Measurements from ENCODE around the gene CFI. TPM values are rescaled to one million over a fixed set of nuclear protein-coding genes. Genes with fewer than 3 reads are reported as not detected.

Gene CFI
- total RNA-seq, 2 donors from 2014 or later = not detected

DNA sequence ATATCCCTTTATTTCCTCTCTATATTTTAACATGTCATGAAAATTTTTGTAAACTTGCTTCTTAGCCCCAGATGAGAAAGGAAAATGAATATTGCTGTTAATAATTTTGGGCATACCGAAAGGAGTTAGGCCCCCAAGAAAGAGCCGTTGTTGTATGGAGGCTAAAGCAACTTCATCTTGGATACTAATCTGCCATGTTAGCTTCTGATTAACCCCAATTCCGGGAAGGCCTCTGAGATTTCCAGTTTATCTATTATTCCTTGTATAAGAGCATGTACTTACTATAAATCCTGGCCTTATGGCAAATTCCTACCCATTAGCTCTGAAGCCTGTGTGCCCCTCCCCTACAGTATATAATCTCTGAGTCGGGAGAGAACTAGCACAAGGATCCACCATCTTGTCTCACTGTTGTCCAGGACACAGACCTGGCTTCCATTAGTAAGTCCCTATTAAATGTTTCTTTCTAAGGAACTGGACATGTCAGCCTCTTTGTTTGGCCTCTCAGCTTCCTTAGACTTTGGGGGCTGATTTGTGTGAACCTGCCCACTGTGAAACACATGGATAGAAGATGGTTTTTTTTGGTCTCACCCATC lies 51.1 kb downstream of the CFI start:
- DNase-seq (ENCODE audit: low spot score in 2 of 2) (no peak), ATAC-seq (no peak)
- H3K36me3 Mint-ChIP-seq = no peaks in the 10 kb centered on the region
- no peak overlapping the region for H3K27ac Mint-ChIP-seq
- no peaks in the 10 kb centered on the region for H3K9me3 Mint-ChIP-seq

DNA sequence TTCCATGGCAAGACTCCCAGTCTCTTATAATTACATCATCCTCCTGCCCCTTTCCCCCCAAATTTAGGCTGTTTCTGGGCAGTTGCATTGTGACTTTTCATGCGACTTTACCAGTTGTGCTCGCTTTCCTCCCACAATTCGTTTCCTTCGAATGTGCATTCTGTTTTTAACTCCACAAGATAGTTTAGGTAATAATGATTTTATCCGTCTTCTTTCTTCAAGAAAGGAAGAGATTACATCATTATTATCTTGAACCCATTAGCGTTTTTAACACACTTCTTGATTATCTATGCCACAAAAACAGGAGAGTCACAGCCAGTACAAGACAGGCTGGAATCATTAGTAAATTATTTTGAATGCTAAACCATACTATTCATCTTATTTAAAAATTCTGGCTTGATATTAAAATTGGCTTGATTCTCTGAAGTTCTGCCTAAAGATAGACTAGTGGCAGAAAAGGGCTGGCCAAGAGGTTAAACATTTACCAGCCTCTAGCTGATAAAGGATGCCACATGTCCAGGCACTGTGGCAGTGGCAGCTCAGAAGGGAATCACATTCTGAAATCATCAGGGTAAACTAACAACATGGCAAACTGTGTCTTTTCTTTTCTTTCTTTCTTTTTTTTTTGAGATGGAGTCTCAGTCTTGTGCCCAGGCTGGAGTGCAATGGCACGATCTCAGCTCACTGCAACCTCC lies 52.3 kb downstream of the CFI start:
- Mint-ChIP-seq H3K27ac (no peak overlapping the region), H3K9me3 (no peaks in the 10 kb centered on the region), H3K36me3 (no peaks in the 10 kb centered on the region)
- ATAC-seq = no peak
- DNase-seq (ENCODE audit: low spot score in 2 of 2) = no peak

DNA sequence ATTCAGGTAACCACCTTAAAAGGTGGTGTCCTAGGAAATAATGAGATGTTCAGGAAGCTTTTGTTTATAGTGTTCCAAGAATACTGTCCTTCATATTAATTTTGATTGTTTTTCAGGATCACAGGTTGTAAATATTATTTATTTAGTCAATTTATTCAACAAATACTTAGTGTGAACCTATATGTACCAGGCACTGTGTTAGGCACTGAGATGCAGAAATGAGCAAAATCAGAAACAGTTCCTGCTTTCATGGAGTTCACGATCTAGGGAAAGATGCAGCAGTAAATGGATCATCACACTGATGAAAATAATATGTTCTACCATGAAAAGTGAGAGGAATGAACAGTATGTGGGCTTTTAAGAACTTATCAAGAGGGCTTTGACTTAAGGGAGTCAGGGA lies 53.7 kb downstream of the CFI start:
- ATAC-seq (no peak), DNase-seq (ENCODE audit: low spot score in 2 of 2) (no peak)
- Mint-ChIP-seq H3K27ac (no peak overlapping the region), H3K9me3 (no peaks in the 10 kb centered on the region), H3K36me3 (no peaks in the 10 kb centered on the region)

DNA sequence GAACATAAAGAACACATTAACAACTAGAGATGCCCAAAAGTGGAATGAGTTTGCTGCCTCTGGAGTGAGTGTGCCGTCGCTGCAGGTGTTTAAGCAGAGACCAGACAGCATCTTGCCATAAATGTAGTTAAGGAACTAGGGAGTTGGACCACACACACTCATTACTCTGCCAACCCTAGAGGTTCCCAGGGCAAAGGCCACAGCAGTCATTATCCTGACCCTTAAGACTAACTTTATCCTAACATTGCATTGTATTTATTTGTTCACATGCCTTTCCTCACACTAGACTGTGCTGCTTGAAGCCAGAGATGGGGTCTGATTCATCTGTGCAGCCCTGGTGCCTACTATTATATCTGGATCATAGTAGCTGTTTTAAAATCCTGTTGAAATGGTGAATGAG lies 55.1 kb downstream of the CFI start:
- H3K9me3 Mint-ChIP-seq = no peaks in the 10 kb centered on the region
- no peak for ATAC-seq
- H3K36me3 Mint-ChIP-seq = no peaks in the 10 kb centered on the region
- no peak for DNase-seq (ENCODE audit: low spot score in 2 of 2)
- no peak overlapping the region for H3K27ac Mint-ChIP-seq

DNA sequence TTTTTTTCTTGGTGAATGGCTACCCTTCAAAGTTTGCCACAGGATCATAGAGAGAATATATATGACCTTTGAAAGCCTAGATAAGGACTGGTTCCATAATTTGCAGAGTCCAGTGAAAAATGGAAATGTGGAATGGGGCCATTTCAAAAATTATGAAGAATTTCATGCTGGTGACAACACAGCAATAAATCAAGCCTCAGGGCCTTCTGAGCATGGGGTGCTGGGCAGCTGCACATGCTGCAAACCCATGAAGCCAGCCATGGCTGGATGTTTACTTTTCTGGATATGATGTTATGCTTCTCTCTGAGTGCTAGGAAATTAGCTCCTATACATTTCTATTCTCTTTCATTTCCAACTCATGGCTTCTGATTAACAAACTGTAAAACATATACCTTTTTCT lies 56.0 kb downstream of the CFI start:
- Mint-ChIP-seq H3K9me3 (no peaks in the 10 kb centered on the region), H3K36me3 (no peaks in the 10 kb centered on the region), H3K27ac (no peak overlapping the region)
- ATAC-seq = no peak
- no peak for DNase-seq (ENCODE audit: low spot score in 2 of 2)

DNA sequence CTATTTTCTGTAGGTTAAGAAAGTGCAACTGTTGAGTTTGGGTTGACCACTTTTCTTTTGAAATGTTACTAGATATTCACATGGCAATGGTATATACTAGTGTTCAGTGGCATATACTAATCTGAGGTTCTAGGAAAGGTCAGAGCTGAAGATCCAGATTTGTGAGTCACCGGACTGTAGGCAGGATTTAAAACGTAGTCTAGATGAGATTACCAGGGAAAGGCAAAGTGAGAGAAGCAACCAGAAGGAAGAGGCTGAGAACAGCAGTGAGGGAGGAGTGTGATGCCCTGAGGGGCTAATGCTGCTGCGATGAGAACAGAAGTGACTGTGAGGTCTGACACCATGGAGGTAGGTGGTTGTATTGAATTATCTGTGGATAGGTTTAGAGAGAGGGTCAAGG lies 62.3 kb downstream of the CFI start:
- peaks cover 0 to 4% of the 10 kb centered on the region in 2 donors for H3K9me3 Mint-ChIP-seq
- H3K27ac Mint-ChIP-seq = no peak overlapping the region
- DNase-seq (ENCODE audit: low spot score in 2 of 2) (no peak), ATAC-seq (no peak)
- no peaks in the 10 kb centered on the region for H3K36me3 Mint-ChIP-seq

DNA sequence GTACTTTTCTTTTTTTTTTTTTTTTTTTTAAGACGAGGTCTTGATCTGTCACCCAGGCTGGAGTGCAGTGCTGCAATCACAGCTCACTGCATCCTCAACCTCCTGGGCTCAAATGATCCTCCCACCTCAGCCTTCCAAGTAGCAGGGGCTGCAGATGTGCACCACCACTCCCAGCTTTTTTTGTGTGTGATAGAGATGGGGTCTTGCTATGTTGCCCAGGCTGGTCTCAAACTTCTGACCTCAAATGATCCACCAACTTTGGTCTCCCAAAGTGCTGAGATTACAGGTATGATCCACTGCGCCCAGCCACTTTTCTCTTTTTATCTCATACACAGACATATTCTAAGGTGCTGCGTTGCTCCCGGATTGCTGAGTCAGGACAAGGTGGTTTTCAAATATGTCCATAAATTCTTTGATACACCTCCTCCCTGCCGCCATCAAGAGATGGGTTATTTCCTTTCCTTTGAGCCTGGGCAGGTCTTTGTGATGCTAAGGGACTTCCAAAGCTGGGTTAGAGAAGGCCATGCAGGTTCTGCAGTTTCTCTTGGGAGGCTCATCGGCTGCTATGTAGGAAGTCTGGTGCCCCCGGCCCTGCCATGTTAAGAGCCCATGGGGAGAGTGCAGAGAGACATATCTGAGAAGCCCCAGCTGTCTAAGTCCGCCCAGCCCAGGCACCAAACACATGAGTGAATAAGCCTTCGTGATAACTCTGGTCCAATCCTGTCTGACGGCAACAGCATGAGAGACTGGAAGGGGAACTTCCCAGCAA lies 63.5 kb downstream of the CFI start:
- H3K9me3 Mint-ChIP-seq = peaks cover 0 to 4% of the 10 kb centered on the region in 2 donors
- no peak overlapping the region for H3K27ac Mint-ChIP-seq
- ATAC-seq (no peak), DNase-seq (ENCODE audit: low spot score in 2 of 2) (no peak)
- H3K36me3 Mint-ChIP-seq = no peaks in the 10 kb centered on the region

DNA sequence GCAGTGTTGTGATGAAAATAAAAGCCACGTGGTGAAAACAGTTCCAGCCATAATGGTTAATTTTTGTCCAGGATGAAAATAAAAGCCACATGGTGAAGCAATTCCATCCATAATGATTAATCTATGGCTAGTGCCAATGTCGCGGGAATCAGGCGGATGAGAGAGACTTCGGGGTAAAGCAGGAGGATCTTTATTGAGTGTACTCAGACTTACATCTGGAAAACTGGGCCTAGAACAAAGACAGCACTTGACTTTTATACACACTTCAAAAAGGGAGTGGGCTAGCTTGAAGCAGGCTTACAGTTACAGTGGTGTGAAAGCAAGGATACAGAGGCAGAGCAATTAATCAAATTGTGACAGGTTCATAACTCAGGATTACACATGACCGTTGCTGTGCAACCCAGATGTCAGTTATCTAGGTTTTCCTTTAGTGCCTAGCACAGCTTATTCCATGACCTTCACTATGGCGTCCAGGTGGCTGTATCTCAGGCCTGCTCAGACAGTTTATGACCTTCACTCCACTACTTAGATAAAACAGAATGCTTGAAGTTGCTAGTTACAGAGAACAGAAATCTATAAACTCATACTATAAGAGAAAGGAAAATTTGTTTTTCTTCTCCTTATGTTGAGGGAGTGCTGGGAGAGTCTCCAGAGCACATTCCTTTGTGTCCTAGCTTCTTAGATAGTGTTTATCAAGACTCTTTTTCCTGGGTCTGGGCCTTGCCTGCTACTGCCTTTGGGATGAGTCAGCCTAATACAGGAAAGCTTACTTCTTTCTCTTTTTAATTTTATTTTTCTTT lies 66.0 kb downstream of the CFI start:
- no peak for ATAC-seq
- Mint-ChIP-seq H3K9me3 (peaks cover 0 to 4% of the 10 kb centered on the region in 2 donors), H3K27ac (no peak overlapping the region), H3K36me3 (no peaks in the 10 kb centered on the region)
- no peak for DNase-seq (ENCODE audit: low spot score in 2 of 2)

DNA sequence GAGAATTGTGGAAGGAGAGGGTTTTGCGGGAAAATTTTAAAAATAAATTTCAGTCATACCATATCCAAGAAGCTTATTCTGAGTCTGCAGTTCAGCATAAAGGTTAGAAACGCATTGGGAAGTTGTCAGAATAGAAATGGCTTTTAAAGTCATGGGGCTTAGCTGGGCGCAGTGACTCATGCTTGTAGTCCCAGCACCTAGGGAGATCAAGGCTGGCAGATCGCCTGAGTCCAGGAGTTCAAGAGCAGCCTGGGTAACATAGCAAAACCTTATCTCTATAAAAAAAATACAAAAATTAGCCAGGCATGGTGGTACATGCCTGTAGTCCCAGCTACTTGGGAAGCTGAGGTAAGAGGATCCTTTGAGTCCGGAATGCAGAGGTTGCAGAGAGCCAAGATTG lies 68.1 kb downstream of the CFI start:
- Mint-ChIP-seq H3K36me3 (no peaks in the 10 kb centered on the region), H3K27ac (no peak overlapping the region)
- ATAC-seq = no peak

DNA sequence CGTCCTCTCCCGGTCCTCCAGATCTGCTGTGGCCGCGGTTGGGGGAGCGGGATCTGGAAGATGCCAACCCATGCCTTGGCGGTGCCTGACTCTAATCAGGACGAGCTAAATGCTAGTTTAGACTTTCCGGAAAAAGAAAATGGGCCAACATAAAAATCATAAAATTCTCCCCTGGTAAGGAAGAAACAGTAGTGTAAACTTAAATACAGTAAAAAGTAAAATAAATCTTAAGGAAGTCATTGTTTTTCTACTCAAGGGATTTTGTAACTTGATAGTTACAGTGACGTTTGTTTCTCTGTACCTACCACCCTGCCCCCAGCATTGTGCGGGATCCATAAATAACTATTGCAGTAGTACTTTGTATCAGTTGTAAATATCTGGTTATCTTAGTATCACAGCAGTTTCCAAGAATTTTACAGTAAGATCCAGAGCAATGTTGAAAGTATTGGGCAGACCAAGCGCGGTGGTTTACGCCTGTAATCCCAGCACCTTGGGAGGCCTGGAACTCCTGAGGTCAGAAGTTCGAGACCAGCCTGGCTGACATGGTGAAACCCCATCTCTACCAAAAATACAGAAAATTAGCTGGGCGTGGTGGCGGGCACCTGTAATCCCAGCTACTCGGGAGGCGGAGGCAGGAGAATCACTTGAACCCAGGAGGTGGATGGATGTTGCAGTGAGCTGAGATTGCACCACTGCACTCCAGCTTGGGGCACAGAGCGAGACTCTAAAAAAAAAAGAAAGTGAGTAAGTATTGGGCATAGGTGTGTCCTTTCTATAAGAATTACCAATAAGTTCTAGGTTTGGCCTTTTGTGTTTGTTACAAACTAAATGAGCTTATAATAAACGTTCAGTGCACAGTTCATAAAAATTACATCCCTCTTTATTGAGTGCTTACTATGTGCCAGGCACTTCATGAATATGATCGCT lies 70.9 kb downstream of the CFI start:
- Mint-ChIP-seq H3K27ac (peak overlapping the region in 1 of 2 donors; percentile 66), H3K9me3 (no peaks in the 10 kb centered on the region), H3K36me3 (peaks cover 8 to 16% of the 10 kb centered on the region in 2 donors)
- ATAC-seq (no peak), DNase-seq (ENCODE audit: low spot score in 2 of 2) (no peak)

More for the DNA sequence above, 68.1 kb downstream of the CFI start:
- no peak for DNase-seq (ENCODE audit: low spot score in 2 of 2)
- no peaks in the 10 kb centered on the region for H3K9me3 Mint-ChIP-seq

DNA sequence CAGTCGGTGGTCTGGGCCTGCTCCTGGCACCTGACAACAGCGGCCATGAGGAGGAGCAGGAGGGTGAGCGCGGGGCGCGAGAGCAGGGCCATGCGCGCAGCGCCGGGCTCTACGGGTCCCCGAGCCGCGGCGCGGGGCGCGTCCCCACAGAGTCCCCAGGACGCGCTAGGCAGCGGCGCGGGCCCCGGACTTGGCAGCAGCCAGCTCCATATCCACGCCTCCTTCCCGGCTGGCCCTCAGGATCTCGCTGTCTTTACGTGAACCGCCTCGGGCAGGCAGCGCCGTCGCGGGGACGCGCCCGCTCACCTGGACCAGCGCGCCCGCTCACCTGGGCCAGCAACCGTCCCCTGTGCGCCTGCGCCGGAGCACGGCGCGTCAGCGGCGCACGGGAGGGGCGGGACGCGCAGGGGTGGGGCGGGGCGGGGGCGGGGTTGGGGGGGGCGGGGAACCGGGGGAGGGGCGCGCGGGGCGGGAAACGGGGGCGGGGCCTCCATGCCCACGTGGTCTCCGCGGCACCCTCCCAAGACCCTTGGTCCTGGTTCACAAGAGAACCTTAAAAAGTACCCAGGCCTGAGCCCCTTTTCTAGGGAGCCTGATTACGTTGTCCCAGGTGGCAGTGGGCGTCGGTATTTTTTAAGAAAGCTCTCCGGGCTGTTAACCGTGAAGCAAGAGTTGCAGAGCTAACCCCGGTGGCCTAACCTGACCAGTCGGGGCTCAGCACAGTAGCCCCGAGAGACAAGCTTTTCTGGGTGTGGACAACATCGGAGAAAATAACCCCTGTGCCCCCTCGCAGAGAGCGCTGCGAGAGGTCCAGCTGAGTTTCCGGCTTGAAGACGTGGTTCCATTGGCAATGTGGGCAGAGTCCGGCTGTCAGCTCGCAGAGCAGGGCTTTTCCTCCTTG lies 71.8 kb downstream of the CFI start, which contains the start of gene PLA2G12A:
Gene PLA2G12A, minus strand, starts transcription at position 353 of the 901 bp plus-strand sequence. Its CDS starts 261 bp downstream, at position 92.
- Mint-ChIP-seq H3K9me3 (no peaks in the 10 kb centered on the region), H3K36me3 (peaks cover 9 to 18% of the 10 kb centered on the region in 2 donors), H3K27ac (peak within 1 kb of the TSS; percentile 81 to 85)
- DNase-seq (ENCODE audit: low spot score in 2 of 2) (peak; percentile 81 to 85), ATAC-seq (peak; percentile 88 to 90)

DNA sequence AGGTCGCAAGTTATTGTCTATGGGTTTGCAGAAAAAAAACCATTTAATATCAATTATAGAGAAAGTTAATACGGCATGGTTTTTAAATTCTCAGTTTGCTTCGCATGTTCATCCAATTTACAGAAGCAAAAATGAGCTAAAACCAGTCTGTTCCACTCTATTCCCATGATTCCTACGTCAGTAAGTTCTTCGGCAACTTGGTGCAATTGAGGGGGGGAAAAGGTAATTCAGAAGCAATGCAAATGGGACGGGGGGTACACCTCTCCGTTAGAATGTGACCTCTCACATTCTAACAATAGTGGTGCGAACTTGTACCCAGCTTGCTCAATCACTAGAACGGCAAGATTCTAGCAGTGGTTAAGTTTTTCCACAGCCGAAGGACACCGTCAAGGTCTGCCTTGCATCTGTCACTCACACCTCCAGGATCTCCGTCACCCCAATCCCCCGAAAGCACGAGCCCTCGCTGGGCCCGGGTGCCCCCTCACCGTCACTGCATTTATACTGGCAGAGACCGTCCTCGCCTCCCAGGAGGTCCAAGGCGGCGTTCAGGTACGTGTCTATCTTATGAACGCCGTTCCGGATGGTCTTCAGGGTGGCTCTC lies 72.6 kb downstream of the CFI start:
- Mint-ChIP-seq H3K9me3 (no peaks in the 10 kb centered on the region), H3K27ac (peak overlapping the region; percentile 81 to 85), H3K36me3 (peaks cover 9 to 18% of the 10 kb centered on the region in 2 donors)
- DNase-seq (ENCODE audit: low spot score in 2 of 2) (no peak), ATAC-seq (peak; percentile 53 to 67)

DNA sequence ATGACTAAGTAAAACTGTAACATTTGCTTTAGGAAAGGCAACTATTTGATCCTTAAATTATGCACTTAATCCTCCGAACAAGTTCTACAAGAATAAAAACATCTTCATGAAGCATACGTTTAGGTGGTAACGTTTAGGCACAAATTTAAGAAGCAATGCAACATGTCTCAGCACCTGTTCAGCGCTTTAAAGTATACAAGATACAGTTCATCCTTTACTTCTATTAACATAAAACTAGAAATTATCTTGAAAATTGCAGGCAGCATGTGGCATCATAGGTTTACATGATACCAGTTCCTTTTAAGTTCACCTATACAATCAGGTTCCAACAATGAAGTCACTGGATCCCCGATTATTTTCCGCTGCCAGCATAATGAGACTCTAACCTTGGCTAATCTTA lies 73.4 kb downstream of the CFI start:
- DNase-seq (ENCODE audit: low spot score in 2 of 2) (no peak), ATAC-seq (no peak)
- Mint-ChIP-seq H3K9me3 (no peaks in the 10 kb centered on the region), H3K36me3 (peaks cover 9 to 18% of the 10 kb centered on the region in 2 donors), H3K27ac (peak overlapping the region in 1 of 2 donors; percentile 31)

DNA sequence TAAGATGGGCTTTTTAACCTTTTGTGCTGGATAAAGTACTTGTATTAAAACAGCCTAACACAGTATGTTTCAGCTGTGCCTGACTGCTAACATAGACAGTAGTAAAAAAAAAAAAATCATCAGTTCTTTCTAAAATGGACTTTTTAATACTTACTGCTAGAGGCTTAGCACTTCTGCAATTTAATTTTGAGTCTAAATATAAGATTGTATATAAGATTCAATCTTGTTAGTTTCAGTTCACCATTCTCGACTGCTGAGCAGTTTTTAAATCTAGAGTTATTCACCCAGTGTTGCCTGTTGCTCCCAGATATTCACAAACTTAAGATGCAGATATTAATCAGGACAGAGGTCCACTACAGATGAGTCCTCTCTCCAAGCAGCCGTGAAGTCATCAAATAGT lies 78.7 kb downstream of the CFI start:
- ATAC-seq = no peak
- peaks cover 9 to 28% of the 10 kb centered on the region in 2 donors for H3K36me3 Mint-ChIP-seq
- H3K9me3 Mint-ChIP-seq = peaks cover 0 to 9% of the 10 kb centered on the region in 2 donors
- no peak for DNase-seq (ENCODE audit: low spot score in 2 of 2)
- H3K27ac Mint-ChIP-seq = no peak overlapping the region

All from activated naive CD4-positive, alpha-beta T cell treated with anti-CD3 and anti-CD28 coated beads, Interleukin-2, amount 50 U/mL, for 72 hours (primary cell).